ENCODE results near the gene PARD3B.

Gene PARD3B

DNA sequence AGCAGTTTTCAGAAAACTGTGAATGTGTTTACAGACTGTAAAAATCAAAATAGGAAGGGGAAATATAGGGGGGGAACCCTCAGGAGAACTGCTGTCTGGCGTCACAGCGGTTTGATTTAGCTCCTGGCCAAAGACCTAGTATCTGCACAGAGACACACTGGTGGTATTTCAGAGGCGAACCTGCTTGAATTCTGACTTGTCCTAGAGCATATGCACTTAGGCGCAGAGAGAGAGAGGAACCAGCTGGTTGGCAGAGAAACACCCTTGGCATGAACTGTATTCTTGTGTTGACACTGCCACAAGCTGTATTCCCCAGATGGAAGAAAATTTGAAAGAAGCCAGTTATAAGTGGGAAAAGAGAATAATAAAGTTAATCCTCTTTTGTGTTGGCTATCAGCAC, 630.6 kb downstream of the PARD3B start:
- H3K4me3 ChIP-seq (ENCODE audit: low read depth, low read length) = no peak overlapping the region
- TF ChIP-seq, protein P1, sequence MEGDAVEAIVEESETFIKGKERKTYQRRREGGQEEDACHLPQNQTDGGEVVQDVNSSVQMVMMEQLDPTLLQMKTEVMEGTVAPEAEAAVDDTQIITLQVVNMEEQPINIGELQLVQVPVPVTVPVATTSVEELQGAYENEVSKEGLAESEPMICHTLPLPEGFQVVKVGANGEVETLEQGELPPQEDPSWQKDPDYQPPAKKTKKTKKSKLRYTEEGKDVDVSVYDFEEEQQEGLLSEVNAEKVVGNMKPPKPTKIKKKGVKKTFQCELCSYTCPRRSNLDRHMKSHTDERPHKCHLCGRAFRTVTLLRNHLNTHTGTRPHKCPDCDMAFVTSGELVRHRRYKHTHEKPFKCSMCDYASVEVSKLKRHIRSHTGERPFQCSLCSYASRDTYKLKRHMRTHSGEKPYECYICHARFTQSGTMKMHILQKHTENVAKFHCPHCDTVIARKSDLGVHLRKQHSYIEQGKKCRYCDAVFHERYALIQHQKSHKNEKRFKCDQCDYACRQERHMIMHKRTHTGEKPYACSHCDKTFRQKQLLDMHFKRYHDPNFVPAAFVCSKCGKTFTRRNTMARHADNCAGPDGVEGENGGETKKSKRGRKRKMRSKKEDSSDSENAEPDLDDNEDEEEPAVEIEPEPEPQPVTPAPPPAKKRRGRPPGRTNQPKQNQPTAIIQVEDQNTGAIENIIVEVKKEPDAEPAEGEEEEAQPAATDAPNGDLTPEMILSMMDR (IDR thresholded peaks at IDR 0.05; ENCODE audit: control insufficient read depth, extremely low read depth, insufficient read depth) = no peak
- peak; percentile 47 for DNase-seq (ENCODE audit: low read depth)

GRCh38 chr2:205176546-205176945, 631.3 kb downstream of the PARD3B start:
- no peak overlapping the region for H3K4me3 ChIP-seq (ENCODE audit: low read depth, low read length)
- no peak for DNase-seq (ENCODE audit: low read depth)
- TF ChIP-seq, protein P1 (IDR thresholded peaks at IDR 0.05; ENCODE audit: control insufficient read depth, extremely low read depth, insufficient read depth) = no peak

GRCh38 chr2:205177546-205177945, 632.3 kb downstream of the PARD3B start:
- TF ChIP-seq, protein P1 (IDR thresholded peaks at IDR 0.05; ENCODE audit: control insufficient read depth, extremely low read depth, insufficient read depth) = no peak
- H3K4me3 ChIP-seq (ENCODE audit: low read depth, low read length) = no peak overlapping the region
- DNase-seq (ENCODE audit: low read depth) = no peak

DNA sequence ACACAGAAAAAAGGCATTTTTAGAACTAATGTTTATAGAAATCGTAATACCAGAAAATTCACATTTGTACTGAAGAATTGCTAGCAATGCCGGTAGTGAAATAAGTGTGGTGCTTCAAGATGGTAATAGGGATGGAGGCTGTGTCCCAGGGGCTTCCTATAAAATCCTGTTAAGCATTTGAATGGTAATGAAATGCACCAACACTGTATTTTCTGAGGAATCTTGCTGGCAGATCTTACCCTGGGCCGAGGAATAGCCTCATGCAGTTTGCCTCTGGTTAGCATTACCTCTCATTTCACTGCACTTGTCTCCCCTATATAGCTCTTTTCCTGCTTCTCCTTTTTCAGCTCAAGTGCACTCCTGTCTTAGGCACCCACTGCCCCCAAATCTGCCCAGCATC, 635.5 kb downstream of the PARD3B start:
- H3K4me3 ChIP-seq (ENCODE audit: low read depth, low read length) = no peak overlapping the region
- no peak for DNase-seq (ENCODE audit: low read depth)
- TF ChIP-seq, protein P1 (IDR thresholded peaks at IDR 0.05; ENCODE audit: control insufficient read depth, extremely low read depth, insufficient read depth) = no peak

- TF ChIP-seq, protein P1 (IDR thresholded peaks at IDR 0.05; ENCODE audit: control insufficient read depth, extremely low read depth, insufficient read depth) = no peak
- no peak for DNase-seq (ENCODE audit: low read depth)
- H3K4me3 ChIP-seq (ENCODE audit: low read depth, low read length) = no peak overlapping the region
These were observed 642.5 kb downstream of the PARD3B start for GRCh38 chr2:205187731-205188130.

DNA sequence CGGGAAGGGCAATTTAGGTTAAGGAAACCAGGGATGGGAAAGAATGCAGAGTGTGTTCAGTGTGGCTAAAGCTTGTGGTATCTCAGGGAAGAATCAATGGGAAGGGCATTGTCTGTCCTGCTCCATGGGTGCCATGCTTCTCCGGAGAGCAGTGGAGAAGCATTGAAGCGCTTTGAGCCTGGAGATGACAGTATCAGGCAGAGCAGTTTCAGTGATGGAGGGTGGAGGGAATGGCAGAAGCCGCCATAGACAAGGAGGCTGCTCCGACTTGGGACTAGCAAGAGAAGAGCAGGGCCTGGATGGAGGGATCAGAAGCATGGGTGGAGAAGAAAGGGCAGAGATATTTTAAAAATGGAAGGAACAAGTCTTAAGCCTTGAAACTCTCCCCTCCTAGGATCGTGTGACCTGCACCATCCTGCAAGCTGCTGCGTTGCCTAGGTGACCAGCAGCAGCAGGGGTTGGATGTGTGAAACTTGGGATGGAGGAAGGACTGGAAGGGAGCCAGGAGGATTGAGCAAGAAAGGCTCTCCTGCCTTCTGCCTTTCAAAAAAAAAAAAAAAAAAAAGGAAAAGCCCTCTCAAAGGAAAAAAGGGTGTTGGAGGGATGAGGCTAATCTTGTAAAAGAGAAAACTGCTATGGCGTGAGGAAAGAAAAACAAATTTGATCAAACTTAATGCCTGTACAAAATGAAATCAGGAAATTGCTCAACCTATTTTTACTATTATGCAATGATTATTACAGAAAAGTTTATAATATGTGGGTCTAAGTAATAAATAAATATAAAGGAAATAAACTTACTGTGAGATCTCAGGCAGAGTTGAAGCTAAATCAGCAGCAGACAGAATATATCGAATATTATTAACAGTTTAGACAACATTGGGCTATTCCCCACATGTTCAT, 643.2 kb downstream of the PARD3B start:
- TF ChIP-seq, protein P1 (IDR thresholded peaks at IDR 0.05; ENCODE audit: control insufficient read depth, extremely low read depth, insufficient read depth) = no peak
- DNase-seq (ENCODE audit: low read depth) = no peak
- H3K4me3 ChIP-seq (ENCODE audit: low read depth, low read length) = no peak overlapping the region

DNA sequence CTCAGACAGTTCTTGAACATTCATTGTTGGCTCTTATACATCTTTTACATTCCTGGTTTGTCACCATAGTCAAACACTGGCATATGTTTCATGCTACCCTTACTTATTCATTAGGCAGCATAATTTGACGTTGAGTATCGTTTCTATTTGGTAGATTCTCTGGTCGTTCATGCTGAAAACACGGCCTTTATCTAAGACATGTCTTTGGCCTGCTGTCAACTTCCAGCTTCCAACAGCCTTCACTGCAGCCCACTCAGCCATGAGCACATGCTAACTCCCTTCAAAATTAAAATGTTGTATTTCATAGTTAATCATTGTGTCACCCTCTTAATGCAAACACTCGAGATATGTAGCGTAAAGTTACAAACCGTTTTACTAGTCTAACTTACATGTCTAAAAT, 644.0 kb downstream of the PARD3B start:
- H3K4me3 ChIP-seq (ENCODE audit: low read depth, low read length) = no peak overlapping the region
- DNase-seq (ENCODE audit: low read depth) = no peak
- TF ChIP-seq, protein P1 (IDR thresholded peaks at IDR 0.05; ENCODE audit: control insufficient read depth, extremely low read depth, insufficient read depth) = no peak
